Caco-2 (cell line): Measurements from ENCODE around the gene IQSEC1. TPM values are rescaled to one million over a fixed set of nuclear protein-coding genes. Genes with fewer than 3 reads are reported as not detected.

Experiments used
- BruUV-seq: library from RNA; stranded (reverse); fragments of 400-500 nt; replicated peaks from 2 replicates; lab custom pipeline; 2021; lab: Mats Ljungman, UMichigan
- CTCF ChIA-PET: fragments of 300-600 bp; sonication (Branson Sonifier 250); formaldehyde crosslinking; loops from one replicate; lab custom pipeline; 2022; ENCODE audit warnings: antibody characterized with exemption; lab: Charles Lee
- POLR2A ChIA-PET: fragments of 300-600 bp; sonication (Branson Sonifier 250); formaldehyde crosslinking; loops from one replicate; lab custom pipeline; 2022; ENCODE audit warnings: antibody characterized with exemption; lab: Charles Lee
- DNase-seq, 2 experiments: peaks; one replicate each; pipeline versions ENCODE4 v3.0.0 to v3.0.0-alpha.2; 2020 to 2022
- H3K27me3 ChIP-seq: replicated peaks from 2 replicates; pipeline ENCODE4 v1.6.0; 2011; ENCODE audit warnings: low read length; ENCODE audit not compliant: control insufficient read depth, insufficient read depth
- H3K36me3 ChIP-seq: 2 replicates; pipeline ENCODE4 v1.5.1; 2011; ENCODE audit warnings: low read length; ENCODE audit not compliant: control insufficient read depth, insufficient read depth
- H3K4me1 ChIP-seq: fragments of 250-450 bp; sonication (Bioruptor Pico); 2 replicates; pipeline ENCODE4 v1.5.1; 2020; ENCODE audit warnings: mild to moderate bottlenecking
- H3K4me3 ChIP-seq: 2 replicates; pipeline ENCODE4 v1.5.1; 2011; ENCODE audit warnings: low read depth, mild to moderate bottlenecking, control low read depth, low read length
- H3K9me3 ChIP-seq: fragments of 250-450 bp; sonication (Bioruptor Pico); 2 replicates; pipeline ENCODE4 v1.5.1; 2020; ENCODE audit warnings: mild to moderate bottlenecking, moderate library complexity
- H3K27ac Mint-ChIP-seq: one replicate; pipeline ENCODE4 v1.8.0; 2022; ENCODE audit warnings: mixed read lengths; ENCODE audit not compliant: unreplicated experiment
- H3K27me3 Mint-ChIP-seq: one replicate; pipeline ENCODE4 v1.8.0; 2022; ENCODE audit warnings: mixed read lengths; ENCODE audit not compliant: insufficient read depth, unreplicated experiment
- H3K36me3 Mint-ChIP-seq: one replicate; pipeline ENCODE4 v1.8.0; 2022; ENCODE audit warnings: mild to moderate bottlenecking, mixed read lengths; ENCODE audit not compliant: insufficient read depth, unreplicated experiment
- H3K4me1 Mint-ChIP-seq: one replicate; pipeline ENCODE4 v1.8.0; 2022; ENCODE audit warnings: low read depth, mixed read lengths; ENCODE audit not compliant: unreplicated experiment
- H3K4me3 Mint-ChIP-seq: one replicate; pipeline ENCODE4 v1.8.0; 2022; ENCODE audit warnings: mild to moderate bottlenecking, moderate library complexity, mixed read lengths; ENCODE audit not compliant: unreplicated experiment
- H3K9me3 Mint-ChIP-seq: one replicate; pipeline ENCODE4 v1.8.0; 2022; ENCODE audit warnings: mixed read lengths; ENCODE audit not compliant: unreplicated experiment
- CTCF ChIP-seq, 2 experiments: fragments of 200-600 bp in 1 of 2; IDR thresholded peaks; 1 replicate in 1 of 2; 2 replicates in 1 of 2; pipeline versions ENCODE4 v1.5.1 to v1.8.0; 2011 to 2022; ENCODE audit warnings: antibody characterized with exemption in 1 of 2, control low read depth in 1 of 2, inconsistent platforms in 1 of 2, low read depth in 1 of 2, low read length in 1 of 2, mild to moderate bottlenecking in 1 of 2, moderate library complexity in 1 of 2; ENCODE audit not compliant: insufficient read depth in 1 of 2, severe bottlenecking in 1 of 2, unreplicated experiment in 1 of 2
- intact Hi-C: fragments of 100-400 bp; cut with micrococcal nuclease; formaldehyde crosslinking; loops from one replicate; pipeline ENCODE4 v1.10.0; 2022; ENCODE audit not compliant: unreplicated experiment
- total RNA-seq: library from RNA; stranded (reverse); gene quantifications from 2 replicates; pipeline ENCODE4 v1.2.3, GENCODE V29; 2022

The IQSEC1 gene
- total RNA-seq, 1 experiment from 2014 or later, result 40.0 TPM

DNA sequence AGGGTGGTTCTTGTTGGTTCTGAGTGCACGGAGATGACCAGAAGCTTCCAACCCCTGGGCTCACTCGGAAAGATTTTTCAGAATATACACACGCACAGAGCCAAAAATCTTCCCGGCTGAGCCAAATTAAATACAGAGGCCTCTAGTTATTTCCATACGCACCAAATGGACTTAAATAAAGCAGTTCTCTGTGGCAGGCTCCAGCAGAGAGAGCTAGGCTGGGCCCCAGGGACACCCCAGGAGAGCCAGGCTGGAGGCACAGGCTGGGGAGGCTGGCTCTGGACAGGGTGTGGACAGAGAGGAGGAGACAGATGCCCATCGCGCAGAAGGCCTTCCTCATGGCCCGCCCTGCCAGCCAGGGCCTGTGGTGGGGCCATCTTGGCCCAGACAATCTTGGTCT is 115.9 kb downstream of the IQSEC1 start:
- TF ChIP-seq CTCF (IDR thresholded peaks at IDR 0.05; ENCODE audit: insufficient read depth in 1 of 2, low read depth in 1 of 2, low read length in 1 of 2, severe bottlenecking in 1 of 2, unreplicated experiment in 1 of 2), result no peak
- no peak overlapping the region for H3K4me3 Mint-ChIP-seq
- H3K4me1 Mint-ChIP-seq, result peaks cover under 1% of the 10 kb centered on the region
- no TSS peak for BruUV-seq
- peaks cover 8% of the 10 kb centered on the region for H3K36me3 Mint-ChIP-seq
- Histone ChIP-seq H3K4me1 (peaks cover 4% of the 10 kb centered on the region; the same call in 1 of the 2 replicates), H3K4me3 (no peak overlapping the region), H3K36me3 (no peaks in the 10 kb centered on the region), H3K9me3 (no peaks in the 10 kb centered on the region), H3K27me3 (no peaks in the 10 kb centered on the region)
- no peak for DNase-seq
- CTCF ChIA-PET, result no interaction called here
- no peaks in the 10 kb centered on the region for H3K9me3 Mint-ChIP-seq
- H3K27me3 Mint-ChIP-seq, result no peaks in the 10 kb centered on the region
- POLR2A ChIA-PET, result no interaction called here
- intact Hi-C loops, result no loop called here
- H3K27ac Mint-ChIP-seq, result no peak overlapping the region

DNA sequence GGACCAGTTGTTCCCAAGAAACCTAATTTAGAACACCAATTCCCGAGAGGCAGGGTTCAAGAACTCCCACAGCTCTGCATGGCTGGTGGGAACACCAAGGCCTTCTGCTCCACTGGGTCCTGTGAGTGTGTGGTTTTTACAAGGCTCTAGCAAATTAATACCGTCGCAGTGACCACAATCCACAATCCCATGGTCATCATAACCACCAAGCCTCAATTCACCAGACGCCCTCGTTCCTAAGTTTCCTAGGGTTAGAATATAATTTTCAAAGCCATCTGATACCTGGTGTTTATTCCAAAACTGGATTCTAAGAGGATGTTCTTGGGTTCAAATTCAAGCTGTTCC is 116.9 kb downstream of the IQSEC1 start:
- no TSS peak for BruUV-seq
- no peak for TF ChIP-seq CTCF (IDR thresholded peaks at IDR 0.05; ENCODE audit: insufficient read depth in 1 of 2, low read depth in 1 of 2, low read length in 1 of 2, severe bottlenecking in 1 of 2, unreplicated experiment in 1 of 2)
- Histone ChIP-seq H3K27me3 (no peaks in the 10 kb centered on the region), H3K4me1 (0 out of 2 replicates have a peak, but pooled peaks cover under 1% of the 10 kb centered on the region), H3K9me3 (no peaks in the 10 kb centered on the region), H3K4me3 (no peak overlapping the region), H3K36me3 (no peaks in the 10 kb centered on the region)
- Mint-ChIP-seq H3K27ac (no peak overlapping the region), H3K27me3 (no peaks in the 10 kb centered on the region), H3K9me3 (no peaks in the 10 kb centered on the region), H3K4me3 (no peak overlapping the region), H3K4me1 (no peaks in the 10 kb centered on the region), H3K36me3 (peaks cover 8% of the 10 kb centered on the region)
- DNase-seq, result no peak
- ChIA-PET POLR2A (no interaction called here), CTCF (no interaction called here)
- intact Hi-C loops, result no loop called here

- no peak for DNase-seq
- H3K9me3 Mint-ChIP-seq, result no peaks in the 10 kb centered on the region
- TF ChIP-seq CTCF (IDR thresholded peaks at IDR 0.05; ENCODE audit: insufficient read depth in 1 of 2, low read depth in 1 of 2, low read length in 1 of 2, severe bottlenecking in 1 of 2, unreplicated experiment in 1 of 2), result no peak
- Histone ChIP-seq H3K36me3 (no peaks in the 10 kb centered on the region), H3K4me1 (no peaks in the 10 kb centered on the region), H3K27me3 (no peaks in the 10 kb centered on the region), H3K4me3 (no peak overlapping the region), H3K9me3 (no peaks in the 10 kb centered on the region)
- POLR2A ChIA-PET, result no interaction called here
- no peak overlapping the region for H3K4me3 Mint-ChIP-seq
- BruUV-seq, result no TSS peak
- no peaks in the 10 kb centered on the region for H3K27me3 Mint-ChIP-seq
- H3K27ac Mint-ChIP-seq, result no peak overlapping the region
- peaks cover 8% of the 10 kb centered on the region for H3K36me3 Mint-ChIP-seq
- intact Hi-C loops, result no loop called here
- CTCF ChIA-PET, result no interaction called here
- H3K4me1 Mint-ChIP-seq, result no peaks in the 10 kb centered on the region
Measured at GRCh38 chr3:12955651-12956315, 117.4 kb downstream of the IQSEC1 start.
